Astrocyte of the spinal cord (primary cell): ENCODE results near the gene CDNF.

Experiments used
- DNase-seq: peaks from one replicate; pipeline ENCODE4 v3.0.0; 2011; ENCODE audit warnings: low read depth, low spot score
- H3K4me3 ChIP-seq: 2 replicates; pipeline ENCODE4 v1.5.1; 2011; ENCODE audit warnings: low read depth, mild to moderate bottlenecking, low read length, moderate library complexity
- CTCF ChIP-seq: IDR thresholded peaks from 2 replicates; pipeline ENCODE4 v1.5.1; 2012; ENCODE audit warnings: low read depth, mild to moderate bottlenecking, low read length, inconsistent platforms
- in situ Hi-C: cut with HindIII; loops from 2 replicates; pipeline ENCODE4 v1.10.0; 2017; ENCODE audit warnings: low sequenced_read_pairs

Gene CDNF

GRCh38 chr10:14800397-14800796, 37.4 kb downstream of the CDNF start:
- H3K4me3 ChIP-seq, result no peak overlapping the region

GRCh38 chr10:14798636-14799035, 39.2 kb downstream of the CDNF start:
- H3K4me3 ChIP-seq, result no peak overlapping the region
- in situ Hi-C loops, result no loop called here
- DNase-seq, result no peak
- no peak for TF ChIP-seq CTCF

More at GRCh38 chr10:14800397-14800796, 37.4 kb downstream of the CDNF start:
- TF ChIP-seq CTCF, result no peak
- in situ Hi-C loops, result no loop called here
- DNase-seq, result no peak

- in situ Hi-C loops, result no loop called here
- DNase-seq, result no peak
- no peak overlapping the region for H3K4me3 ChIP-seq
- no peak for TF ChIP-seq CTCF
Measured at GRCh38 chr10:14787938-14788337, 49.9 kb downstream of the CDNF start.

GRCh38 chr10:14784459-14785055, 53.3 kb downstream of the CDNF start:
- TF ChIP-seq CTCF, result no peak
- in situ Hi-C loops, result no loop called here
- H3K4me3 ChIP-seq, result no peak overlapping the region
- DNase-seq, result no peak

GRCh38 chr10:14782691-14783363, 55.0 kb downstream of the CDNF start:
- in situ Hi-C loops, result no loop called here
- no peak for DNase-seq
- H3K4me3 ChIP-seq, result no peak overlapping the region
- no peak for TF ChIP-seq CTCF

- no peak for TF ChIP-seq CTCF
- in situ Hi-C loops, result no loop called here
- no peak for DNase-seq
Measured at GRCh38 chr10:14781763-14782162, 56.1 kb downstream of the CDNF start.

More at GRCh38 chr10:14781763-14782162, 56.1 kb downstream of the CDNF start:
- no peak overlapping the region for H3K4me3 ChIP-seq
